ENCODE measurements around the gene FNDC3B. TPM values are rescaled to one million over a fixed set of nuclear protein-coding genes. Genes with fewer than 3 reads are reported as not detected.

The FNDC3B gene
- total and polyA plus RNA-seq, 9 of the 15 experiments (the other 6 are each of a cell fraction or from before 2014, with no cell fraction given): 7.0 to 35.8 (median 16.2) TPM

DNA sequence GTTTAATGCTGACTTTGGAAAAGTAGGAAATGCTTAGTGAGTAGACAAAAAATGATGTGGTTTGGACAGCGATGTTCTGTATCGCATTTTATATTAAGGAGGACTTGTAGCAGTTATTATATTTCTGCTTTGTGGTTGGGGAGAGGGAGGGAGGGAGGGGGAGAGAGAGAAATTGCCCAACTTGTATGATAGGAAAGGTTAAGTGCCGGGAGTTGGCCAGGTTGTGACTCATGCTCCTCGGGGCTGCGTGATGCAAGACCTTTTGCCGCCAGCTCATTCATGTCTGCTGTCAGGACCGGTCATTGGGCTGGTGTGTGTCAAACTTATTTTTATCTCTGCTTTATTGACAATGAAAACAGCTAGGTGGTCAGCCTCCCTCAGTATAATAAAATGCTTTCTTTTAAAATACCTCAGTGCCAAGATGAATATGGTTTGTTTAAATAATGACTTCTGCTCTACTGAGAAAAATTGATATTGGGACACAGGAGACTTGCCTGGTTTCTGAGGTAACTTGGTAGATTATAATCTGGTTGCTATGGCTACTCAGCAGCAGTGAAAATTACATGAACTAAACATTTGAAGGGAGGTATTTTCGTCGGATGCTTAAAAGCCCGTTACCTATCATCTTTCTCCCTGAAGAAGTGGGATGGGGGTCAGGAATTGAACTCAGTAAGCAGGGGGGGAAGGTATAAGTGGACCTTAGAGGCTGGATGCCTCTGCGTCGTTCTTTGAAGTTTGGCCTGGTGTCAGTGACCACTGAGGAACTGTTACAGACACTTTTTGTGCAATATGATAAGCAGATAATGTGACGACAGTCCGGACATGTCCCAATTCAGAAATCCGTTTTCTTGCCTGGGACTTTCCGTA lies 90.7 kb downstream of the FNDC3B start (continued):
- TF ChIP-seq, protein P1, sequence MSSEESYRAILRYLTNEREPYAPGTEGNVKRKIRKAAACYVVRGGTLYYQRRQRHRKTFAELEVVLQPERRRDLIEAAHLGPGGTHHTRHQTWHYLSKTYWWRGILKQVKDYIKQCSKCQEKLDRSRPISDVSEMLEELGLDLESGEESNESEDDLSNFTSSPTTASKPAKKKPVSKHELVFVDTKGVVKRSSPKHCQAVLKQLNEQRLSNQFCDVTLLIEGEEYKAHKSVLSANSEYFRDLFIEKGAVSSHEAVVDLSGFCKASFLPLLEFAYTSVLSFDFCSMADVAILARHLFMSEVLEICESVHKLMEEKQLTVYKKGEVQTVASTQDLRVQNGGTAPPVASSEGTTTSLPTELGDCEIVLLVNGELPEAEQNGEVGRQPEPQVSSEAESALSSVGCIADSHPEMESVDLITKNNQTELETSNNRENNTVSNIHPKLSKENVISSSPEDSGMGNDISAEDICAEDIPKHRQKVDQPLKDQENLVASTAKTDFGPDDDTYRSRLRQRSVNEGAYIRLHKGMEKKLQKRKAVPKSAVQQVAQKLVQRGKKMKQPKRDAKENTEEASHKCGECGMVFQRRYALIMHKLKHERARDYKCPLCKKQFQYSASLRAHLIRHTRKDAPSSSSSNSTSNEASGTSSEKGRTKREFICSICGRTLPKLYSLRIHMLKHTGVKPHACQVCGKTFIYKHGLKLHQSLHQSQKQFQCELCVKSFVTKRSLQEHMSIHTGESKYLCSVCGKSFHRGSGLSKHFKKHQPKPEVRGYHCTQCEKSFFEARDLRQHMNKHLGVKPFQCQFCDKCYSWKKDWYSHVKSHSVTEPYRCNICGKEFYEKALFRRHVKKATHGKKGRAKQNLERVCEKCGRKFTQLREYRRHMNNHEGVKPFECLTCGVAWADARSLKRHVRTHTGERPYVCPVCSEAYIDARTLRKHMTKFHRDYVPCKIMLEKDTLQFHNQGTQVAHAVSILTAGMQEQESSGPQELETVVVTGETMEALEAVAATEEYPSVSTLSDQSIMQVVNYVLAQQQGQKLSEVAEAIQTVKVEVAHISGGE (CRISPR knock-in tag; IDR thresholded peaks at IDR 0.05): no peak
- TF ChIP-seq TEAD4 (IDR thresholded peaks at IDR 0.05; ENCODE audit: low read length): peak; percentile 24; the same call in 1 of the 2 replicates
- TF ChIP-seq TEAD4 (CRISPR knock-in tag; IDR thresholded peaks at IDR 0.05; ENCODE audit: borderline replicate concordance): no peak
- peak; percentile 99 for TF ChIP-seq FOSL1 (tag; conservative IDR thresholded peaks at IDR 0.05)
- TF ChIP-seq, protein P2, sequence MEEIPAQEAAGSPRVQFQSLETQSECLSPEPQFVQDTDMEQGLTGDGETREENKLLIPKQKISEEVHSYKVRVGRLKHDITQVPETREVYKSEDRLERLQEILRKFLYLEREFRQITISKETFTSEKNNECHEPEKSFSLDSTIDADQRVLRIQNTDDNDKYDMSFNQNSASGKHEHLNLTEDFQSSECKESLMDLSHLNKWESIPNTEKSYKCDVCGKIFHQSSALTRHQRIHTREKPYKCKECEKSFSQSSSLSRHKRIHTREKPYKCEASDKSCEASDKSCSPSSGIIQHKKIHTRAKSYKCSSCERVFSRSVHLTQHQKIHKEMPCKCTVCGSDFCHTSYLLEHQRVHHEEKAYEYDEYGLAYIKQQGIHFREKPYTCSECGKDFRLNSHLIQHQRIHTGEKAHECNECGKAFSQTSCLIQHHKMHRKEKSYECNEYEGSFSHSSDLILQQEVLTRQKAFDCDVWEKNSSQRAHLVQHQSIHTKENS (CRISPR knock-in tag; IDR thresholded peaks at IDR 0.05): no peak
- peak; percentile 46 for TF ChIP-seq GABPB1 (CRISPR knock-in tag; IDR thresholded peaks at IDR 0.05)
- peak; percentile 64; the same call in 1 of the 2 replicates for TF ChIP-seq RNF2 (IDR thresholded peaks at IDR 0.05)
- peak; percentile 34 for TF ChIP-seq CBFA2T3 (IDR thresholded peaks at IDR 0.05)
- TF ChIP-seq, protein P3, sequence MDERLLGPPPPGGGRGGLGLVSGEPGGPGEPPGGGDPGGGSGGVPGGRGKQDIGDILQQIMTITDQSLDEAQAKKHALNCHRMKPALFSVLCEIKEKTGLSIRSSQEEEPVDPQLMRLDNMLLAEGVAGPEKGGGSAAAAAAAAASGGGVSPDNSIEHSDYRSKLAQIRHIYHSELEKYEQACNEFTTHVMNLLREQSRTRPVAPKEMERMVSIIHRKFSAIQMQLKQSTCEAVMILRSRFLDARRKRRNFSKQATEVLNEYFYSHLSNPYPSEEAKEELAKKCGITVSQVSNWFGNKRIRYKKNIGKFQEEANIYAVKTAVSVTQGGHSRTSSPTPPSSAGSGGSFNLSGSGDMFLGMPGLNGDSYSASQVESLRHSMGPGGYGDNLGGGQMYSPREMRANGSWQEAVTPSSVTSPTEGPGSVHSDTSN (CRISPR knock-in tag; IDR thresholded peaks at IDR 0.05; ENCODE audit: low read depth): no peak
- TF ChIP-seq, protein P3 (tag; conservative IDR thresholded peaks at IDR 0.05; ENCODE audit: low read depth): no peak; the same call in 1 of the 2 replicates
- 0 out of 2 replicates have a peak, but pooled peaks have one; percentile 23 for TF ChIP-seq CBFA2T2 (conservative IDR thresholded peaks at IDR 0.05)
- TF ChIP-seq TBL1XR1 (IDR thresholded peaks at IDR 0.05; ENCODE audit: low read length in 2 of 2): peak in 1 of 2 experiments; percentile 87; a peak in 2 of 4 replicates
- TF ChIP-seq, protein P4, sequence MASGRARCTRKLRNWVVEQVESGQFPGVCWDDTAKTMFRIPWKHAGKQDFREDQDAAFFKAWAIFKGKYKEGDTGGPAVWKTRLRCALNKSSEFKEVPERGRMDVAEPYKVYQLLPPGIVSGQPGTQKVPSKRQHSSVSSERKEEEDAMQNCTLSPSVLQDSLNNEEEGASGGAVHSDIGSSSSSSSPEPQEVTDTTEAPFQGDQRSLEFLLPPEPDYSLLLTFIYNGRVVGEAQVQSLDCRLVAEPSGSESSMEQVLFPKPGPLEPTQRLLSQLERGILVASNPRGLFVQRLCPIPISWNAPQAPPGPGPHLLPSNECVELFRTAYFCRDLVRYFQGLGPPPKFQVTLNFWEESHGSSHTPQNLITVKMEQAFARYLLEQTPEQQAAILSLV (tag; IDR thresholded peaks at IDR 0.05): peak; percentile 87
- TF ChIP-seq, protein P5, sequence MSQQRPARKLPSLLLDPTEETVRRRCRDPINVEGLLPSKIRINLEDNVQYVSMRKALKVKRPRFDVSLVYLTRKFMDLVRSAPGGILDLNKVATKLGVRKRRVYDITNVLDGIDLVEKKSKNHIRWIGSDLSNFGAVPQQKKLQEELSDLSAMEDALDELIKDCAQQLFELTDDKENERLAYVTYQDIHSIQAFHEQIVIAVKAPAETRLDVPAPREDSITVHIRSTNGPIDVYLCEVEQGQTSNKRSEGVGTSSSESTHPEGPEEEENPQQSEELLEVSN (IDR thresholded peaks at IDR 0.05; ENCODE audit: borderline replicate concordance in 1 of 2, extremely low read depth in 1 of 2, insufficient read depth in 1 of 2, insufficient read length in 1 of 2, low read depth in 1 of 2, low read length in 1 of 2, poor library complexity in 1 of 2, severe bottlenecking in 1 of 2): peak; percentile 54 to 69
- no peak for TF ChIP-seq ZNF780A (CRISPR knock-in tag; IDR thresholded peaks at IDR 0.05)
- no peak for TF ChIP-seq CAMTA2 (CRISPR knock-in tag; conservative IDR thresholded peaks at IDR 0.05)
